K562 (cell line): ENCODE results near the gene KCTD8. TPM values are rescaled to one million over a fixed set of nuclear protein-coding genes. Genes with fewer than 3 reads are reported as not detected.

ENCODE experiments used
- ATAC-seq: fragments of 200-7000 bp; cut with Tn5 transposase; 3 replicates; pipeline ENCODE4 v1.9.1; 2020; ENCODE audit warnings: moderate library complexity
- BruUV-seq: library from RNA; stranded (reverse); fragments of 400-500 nt; replicated peaks from 2 replicates; lab custom pipeline; 2021; lab: Mats Ljungman, UMichigan
- CTCF ChIA-PET: fragments of 300-600 bp; formaldehyde crosslinking; extraction: SDS; loops from one replicate; lab custom pipeline; 2021; ENCODE audit warnings: low intra/inter-chr PET ratio; lab: Yijun Ruan, JAX
- POLR2A ChIA-PET: fragments of 300-600, 350-650 bp; sonication (Branson Sonifier 250); formaldehyde crosslinking; extraction: SDS; loops from one replicate; lab custom pipeline; 2021; ENCODE audit warnings: antibody characterized with exemption, inconsistent platforms; lab: Yijun Ruan, JAX
- DNase-seq, 4 experiments: peaks; one replicate each; pipeline versions ENCODE4 v3.0.0 to v3.0.0-alpha.2; 2011 to 2018; ENCODE audit warnings: low spot score in 3 of 4, mixed read lengths in 3 of 4; ENCODE audit errors: extremely low read depth in 1 of 4
- FAIRE-seq: peaks from 2 replicates; lab custom pipeline; 2011; peaks lifted over from hg19 to GRCh38; lab: Jason Lieb, UNC
- H2AFZ ChIP-seq: 2 replicates; pipeline ENCODE4 v1.6.0; 2011; ENCODE audit warnings: low read depth, low read length, control low read depth, inconsistent platforms
- H3K27ac ChIP-seq: fragments of 200-600 bp; 3 replicates; pipeline ENCODE4 v1.8.0; 2011; ENCODE audit warnings: low read depth, mild to moderate bottlenecking, control low read depth, inconsistent platforms, low read length, moderate library complexity, mixed read lengths; ENCODE audit errors: extremely low read depth
- H3K27me3 ChIP-seq, 2 experiments: fragments of 300-600 bp in 1 of 2; 2 replicates in 1 of 2; 3 replicates in 1 of 2; pipeline versions ENCODE4 v1.6.0 to v1.8.0; 2011; ENCODE audit warnings: inconsistent platforms in 2 of 2, low read length in 2 of 2, mild to moderate bottlenecking in 1 of 2, mixed read lengths in 1 of 2, moderate library complexity in 1 of 2; ENCODE audit not compliant: control insufficient read depth in 2 of 2, insufficient read depth in 2 of 2
- H3K36me3 ChIP-seq: fragments of 300-600 bp; 3 replicates; pipeline ENCODE4 v1.8.0; 2011; ENCODE audit warnings: mild to moderate bottlenecking, low read length, inconsistent platforms; ENCODE audit not compliant: control insufficient read depth, insufficient read depth
- H3K4me1 ChIP-seq, 2 experiments: fragments of 200-600 bp in 1 of 2; replicated peaks in 1 of 2; 2 replicates in 1 of 2; 3 replicates in 1 of 2; pipeline versions ENCODE4 v1.5.1 to v1.8.0; 2011; ENCODE audit warnings: inconsistent platforms in 2 of 2, low read length in 2 of 2, mild to moderate bottlenecking in 1 of 2, mixed read lengths in 1 of 2, moderate library complexity in 1 of 2; ENCODE audit not compliant: control insufficient read depth in 2 of 2, insufficient read depth in 2 of 2
- H3K4me2 ChIP-seq: 2 replicates; pipeline ENCODE4 v1.6.1; 2011; ENCODE audit warnings: low read length, control low read depth, inconsistent platforms, mixed read lengths; ENCODE audit not compliant: insufficient read depth
- H3K4me3 ChIP-seq: fragments of 200-600 bp; sonication (generic), shearing (Covaris generic); 2 replicates; pipeline ENCODE4 v1.5.1; 2016; ENCODE audit warnings: control low read depth, inconsistent platforms
- H3K79me2 ChIP-seq: fragments of 200-600 bp; 3 replicates; pipeline ENCODE4 v1.8.0; 2011; ENCODE audit warnings: low read length, inconsistent platforms; ENCODE audit not compliant: control insufficient read depth, insufficient read depth
- H3K9ac ChIP-seq, 2 experiments: 2 replicates each; pipeline versions ENCODE4 v1.6.0 to v1.6.1; 2011; ENCODE audit warnings: low read depth in 2 of 2, low read length in 2 of 2, control low read depth in 1 of 2, inconsistent platforms in 1 of 2, mild to moderate bottlenecking in 1 of 2, mixed read lengths in 1 of 2; ENCODE audit not compliant: insufficient read depth in 1 of 2
- H3K9me1 ChIP-seq: one replicate; pipeline ENCODE4 v1.6.0; 2011; ENCODE audit warnings: inconsistent platforms, mild to moderate bottlenecking, low read length, moderate library complexity; ENCODE audit not compliant: control insufficient read depth, insufficient read depth
- H3K9me3 ChIP-seq: replicated peaks from 2 replicates; pipeline ENCODE4 v1.5.1; 2011; ENCODE audit warnings: low read depth, low read length, inconsistent platforms; ENCODE audit not compliant: control insufficient read depth, insufficient read depth
- H4K20me1 ChIP-seq: replicated peaks from 2 replicates; pipeline ENCODE4 v1.6.1; 2011; ENCODE audit warnings: low read length, inconsistent platforms, mixed read lengths; ENCODE audit not compliant: control insufficient read depth, insufficient read depth
- MEF2D ChIP-seq: conservative IDR thresholded peaks from 2 replicates; pipeline ENCODE4 v1.6.1; 2016; ENCODE audit warnings: low read depth, missing genetic modification characterization, missing compliant biosample characterization
- SREBF1 ChIP-seq: fragments of 150-350 bp; IDR thresholded peaks from 2 replicates; pipeline ENCODE4 v1.6.1; 2014; ENCODE audit warnings: antibody characterized with exemption, low read depth, low read length, borderline replicate concordance
- ZNF780A ChIP-seq: fragments of 250-450 bp; sonication (Bioruptor Pico); IDR thresholded peaks from 2 replicates; pipeline ENCODE4 v1.5.0; 2021; ENCODE audit warnings: mild to moderate bottlenecking
- WGBS: fragments of 100-300 bp; shearing (Covaris generic); methylation state at CpG from one replicate; pipeline ENCODE4 v1.1.6; 2016; ENCODE audit warnings: low coverage, mixed read lengths; ENCODE audit not compliant: insufficient coverage; ENCODE audit errors: missing lambda C conversion rate; 5-methylcytosine and 5-hydroxymethylcytosine counted together
- in situ Hi-C: fragments of 300-500 bp; cut with MboI; formaldehyde crosslinking; loops from 4 replicates; pipeline ENCODE4 v1.15.0; 2018; ENCODE audit warnings: inconsistent platforms, mixed read lengths
- intact Hi-C: fragments of 100-400 bp; cut with micrococcal nuclease; formaldehyde crosslinking; loops from 2 replicates; pipeline ENCODE4 v1.14.2; 2022
- polyA plus RNA-seq, 8 experiments: library from polyadenylated mRNA; depleted of rRNA in 4 of 8; stranded (reverse) in 5 of 8; unstranded in 3 of 8; fragments of >200 nt; fragmentation: Nextera tagmentation in 2 of 8; fragmentation: Illumina TruSeq in 1 of 8; extraction: Ambion mirVana in 2 of 8; extraction: Trizol in 1 of 8; gene quantifications; 2 replicates each; pipeline versions ENCODE4 v1.2.1 to v1.2.3, GENCODE V29; 2011 to 2014; ENCODE audit warnings: inconsistent platforms in 1 of 8, missing spikeins in 1 of 8
- total RNA-seq, 7 experiments: library from RNA; depleted of rRNA in 6 of 7; stranded (reverse); fragments of >200 nt in 6 of 7; fragmentation: Illumina TruSeq in 2 of 7; extraction: Trizol in 2 of 7; gene quantifications; 2 replicates each; pipeline versions ENCODE4 v1.2.1 to v1.2.3, GENCODE V29; 2011 to 2021; ENCODE audit warnings: low replicate concordance in 1 of 7

Gene KCTD8
- total and polyA plus RNA-seq, 9 of the 15 experiments (the other 6 are each of a cell fraction or from before 2014, with no cell fraction given) = not detected

DNA sequence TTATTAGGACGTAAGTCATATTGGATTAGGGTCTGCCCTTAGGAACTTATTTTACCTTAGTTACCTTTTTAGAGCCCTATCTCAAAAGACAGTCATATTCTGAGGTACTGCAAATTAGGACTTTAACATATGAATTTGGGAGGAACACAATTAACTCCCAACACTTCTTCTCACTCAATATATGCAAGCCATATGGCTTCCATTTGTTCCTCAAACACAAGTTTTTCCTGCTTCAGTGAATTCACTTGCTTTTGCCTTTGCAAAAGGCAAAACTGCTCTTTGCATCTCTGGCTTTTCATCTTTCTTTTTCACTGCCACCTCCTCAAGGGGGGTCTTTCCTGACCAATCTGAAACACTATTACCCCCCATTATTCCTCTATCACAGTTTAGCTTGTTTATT is 220.3 kb downstream of the KCTD8 start:
- no TSS peak for BruUV-seq
- 0% methylated on average over 1 of the region's 1 CpG for WGBS
- H3K4me2 ChIP-seq = no peak overlapping the region
- no peaks in the 10 kb centered on the region for H3K9me1 ChIP-seq
- intact Hi-C loops = no loop called here
- FAIRE-seq (no peak), ATAC-seq (no peak), DNase-seq (no peak)
- H3K79me2 ChIP-seq = no peaks in the 10 kb centered on the region
- H3K4me3 ChIP-seq = no peak overlapping the region
- no peak overlapping the region for H3K27ac ChIP-seq
- no peaks in the 10 kb centered on the region; the same call in 1 of the 2 replicates for H3K9me3 ChIP-seq
- ChIA-PET POLR2A (no interaction called here), CTCF (no interaction called here)
- H2AFZ ChIP-seq = no peak overlapping the region
- no peaks in the 10 kb centered on the region for H4K20me1 ChIP-seq
- no peaks in the 10 kb centered on the region for H3K27me3 ChIP-seq
- TF ChIP-seq SREBF1 (no peak), MEF2D (tag) (no peak)
- no peaks in the 10 kb centered on the region for H3K36me3 ChIP-seq
- in situ Hi-C loops = no loop called here
- no peaks in the 10 kb centered on the region for H3K4me1 ChIP-seq
- H3K9ac ChIP-seq = no peak overlapping the region

DNA sequence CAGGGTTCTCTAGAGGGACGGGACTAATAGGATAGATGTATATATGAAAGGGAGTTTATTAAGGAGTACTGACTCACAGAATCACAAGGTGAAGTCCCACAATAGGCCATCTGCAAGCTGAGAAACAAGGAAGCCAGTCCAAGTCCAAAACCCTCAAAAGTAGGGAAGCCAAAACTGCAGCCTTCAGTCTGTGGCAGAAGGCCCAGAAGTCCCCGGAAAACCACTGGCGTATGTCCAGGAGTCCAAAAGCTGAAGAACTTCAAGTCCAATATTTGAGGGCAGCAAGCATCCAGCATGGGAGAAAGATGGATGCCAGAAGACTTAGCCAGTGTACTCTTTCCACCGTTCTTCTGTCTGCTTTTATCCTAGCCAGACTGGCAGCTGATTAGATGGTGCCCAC is 227.2 kb downstream of the KCTD8 start:
- ChIA-PET POLR2A (no interaction called here), CTCF (no interaction called here)
- no peaks in the 10 kb centered on the region for H3K36me3 ChIP-seq
- H3K4me3 ChIP-seq = no peak overlapping the region
- H3K4me2 ChIP-seq = no peak overlapping the region
- no peaks in the 10 kb centered on the region for H3K9me3 ChIP-seq
- no peaks in the 10 kb centered on the region for H3K27me3 ChIP-seq
- H3K9ac ChIP-seq = no peak overlapping the region
- ATAC-seq = no peak
- in situ Hi-C loops (no loop called here), intact Hi-C loops (no loop called here)
- TF ChIP-seq ZNF780A (CRISPR knock-in tag) = no peak
- H3K79me2 ChIP-seq = no peaks in the 10 kb centered on the region
- H4K20me1 ChIP-seq = no peaks in the 10 kb centered on the region
- no peak overlapping the region for H3K27ac ChIP-seq
- FAIRE-seq = no peak
- H3K4me1 ChIP-seq = no peaks in the 10 kb centered on the region
- 0% methylated on average over 4 of the region's 4 CpGs for WGBS
- H3K9me1 ChIP-seq = no peaks in the 10 kb centered on the region
- H2AFZ ChIP-seq = no peak overlapping the region
- BruUV-seq = no TSS peak
- DNase-seq = no peak
